ENCODE measurements around the gene ZCCHC4. TPM values are rescaled to one million over a fixed set of nuclear protein-coding genes. Genes with fewer than 3 reads are reported as not detected.

ZCCHC4 gene
- total RNA-seq, 1 experiment from 2014 or later = 12.3 TPM

DNA sequence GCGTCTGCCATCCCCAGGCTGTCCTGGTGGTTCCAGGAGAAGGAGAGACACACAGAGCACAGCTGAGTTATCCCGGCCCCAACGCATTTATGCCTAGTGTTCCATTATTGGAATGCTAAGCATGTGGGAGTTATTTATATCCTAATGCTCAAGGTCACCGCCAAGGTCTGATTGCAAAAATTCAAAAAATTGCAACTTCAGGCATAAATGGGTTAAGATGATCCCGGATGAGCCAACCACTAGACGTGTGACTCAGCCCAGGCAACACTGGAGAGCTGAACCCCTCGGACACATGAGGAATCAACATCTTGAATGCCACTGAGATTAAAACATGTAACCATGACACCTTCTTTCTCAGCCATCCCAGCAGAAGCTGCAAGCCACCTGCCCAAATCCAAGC, 3.8 kb upstream of the ZCCHC4 start:
- ChIA-PET CTCF (no interaction called here), RAD21 (ENCODE audit: low non-redundant PET in 1 of 2, low total read pairs in 2 of 2, uncharacterized antibody in 2 of 2, unreplicated experiment in 2 of 2) (no interaction called here), POLR2A (no interaction called here)
- Histone ChIP-seq H4K20me1 (ENCODE audit: insufficient read depth) (no peaks in the 10 kb centered on the region), H3K27ac (ENCODE audit: low read depth, low read length) (no peak overlapping the region), H3K27me3 (ENCODE audit: insufficient read depth, low read length) (no peaks in the 10 kb centered on the region), H3K9me2 (ENCODE audit: insufficient read depth) (no peaks in the 10 kb centered on the region), H3K4me2 (ENCODE audit: low read length) (no peak overlapping the region), H3K36me3 (ENCODE audit: control insufficient read depth in 1 of 2, insufficient read depth in 2 of 2, low read length in 2 of 2) (no peaks in the 10 kb centered on the region), H2AFZ (ENCODE audit: low read depth, low read length, poor library complexity, severe bottlenecking) (no peak overlapping the region), H3K79me2 (ENCODE audit: insufficient read depth, low read length) (peaks cover 10% of the 10 kb centered on the region), H3K4me3 (replicated peaks in 1 of 2; ENCODE audit: low read depth in 1 of 2, low read length in 2 of 2) (no peak overlapping the region), H3K9ac (ENCODE audit: low read length) (no peak overlapping the region), H3K9me3 (ENCODE audit: control insufficient read depth in 1 of 2, insufficient read depth in 1 of 2, low read depth in 1 of 2, low read length in 2 of 2) (no peaks in the 10 kb centered on the region), H3K4me1 (ENCODE audit: control insufficient read depth in 1 of 2, insufficient read depth in 2 of 2, low read length in 2 of 2) (peaks cover 7 to 11% of the 10 kb centered on the region in 2 experiments; a peak in 3 of 4 replicates)
- no TSS peak for BruUV-seq (replicated peaks)
- intact Hi-C loops (cut with micrococcal nuclease) = no loop called here
- TF ChIP-seq ELF1 (IDR thresholded peaks at IDR 0.05; ENCODE audit: borderline replicate concordance, low read depth) (no peak), SP1 (IDR thresholded peaks at IDR 0.05; ENCODE audit: low read depth) (no peak), TCF7L2 (IDR thresholded peaks at IDR 0.05; ENCODE audit: borderline replicate concordance, extremely low read depth, insufficient read depth, insufficient read length) (no peak)
- TF ChIP-seq, protein P1, sequence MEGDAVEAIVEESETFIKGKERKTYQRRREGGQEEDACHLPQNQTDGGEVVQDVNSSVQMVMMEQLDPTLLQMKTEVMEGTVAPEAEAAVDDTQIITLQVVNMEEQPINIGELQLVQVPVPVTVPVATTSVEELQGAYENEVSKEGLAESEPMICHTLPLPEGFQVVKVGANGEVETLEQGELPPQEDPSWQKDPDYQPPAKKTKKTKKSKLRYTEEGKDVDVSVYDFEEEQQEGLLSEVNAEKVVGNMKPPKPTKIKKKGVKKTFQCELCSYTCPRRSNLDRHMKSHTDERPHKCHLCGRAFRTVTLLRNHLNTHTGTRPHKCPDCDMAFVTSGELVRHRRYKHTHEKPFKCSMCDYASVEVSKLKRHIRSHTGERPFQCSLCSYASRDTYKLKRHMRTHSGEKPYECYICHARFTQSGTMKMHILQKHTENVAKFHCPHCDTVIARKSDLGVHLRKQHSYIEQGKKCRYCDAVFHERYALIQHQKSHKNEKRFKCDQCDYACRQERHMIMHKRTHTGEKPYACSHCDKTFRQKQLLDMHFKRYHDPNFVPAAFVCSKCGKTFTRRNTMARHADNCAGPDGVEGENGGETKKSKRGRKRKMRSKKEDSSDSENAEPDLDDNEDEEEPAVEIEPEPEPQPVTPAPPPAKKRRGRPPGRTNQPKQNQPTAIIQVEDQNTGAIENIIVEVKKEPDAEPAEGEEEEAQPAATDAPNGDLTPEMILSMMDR (IDR thresholded peaks at IDR 0.05 in 2 of 3, conservative IDR thresholded peaks at IDR 0.05 in 1 of 3; ENCODE audit: borderline replicate concordance in 1 of 3, insufficient read depth in 1 of 3, low read depth in 2 of 3, low read length in 2 of 3) = no peak
- ATAC-seq (no peak), DNase-seq (ENCODE audit: low read depth, low spot score) (no peak)

DNA sequence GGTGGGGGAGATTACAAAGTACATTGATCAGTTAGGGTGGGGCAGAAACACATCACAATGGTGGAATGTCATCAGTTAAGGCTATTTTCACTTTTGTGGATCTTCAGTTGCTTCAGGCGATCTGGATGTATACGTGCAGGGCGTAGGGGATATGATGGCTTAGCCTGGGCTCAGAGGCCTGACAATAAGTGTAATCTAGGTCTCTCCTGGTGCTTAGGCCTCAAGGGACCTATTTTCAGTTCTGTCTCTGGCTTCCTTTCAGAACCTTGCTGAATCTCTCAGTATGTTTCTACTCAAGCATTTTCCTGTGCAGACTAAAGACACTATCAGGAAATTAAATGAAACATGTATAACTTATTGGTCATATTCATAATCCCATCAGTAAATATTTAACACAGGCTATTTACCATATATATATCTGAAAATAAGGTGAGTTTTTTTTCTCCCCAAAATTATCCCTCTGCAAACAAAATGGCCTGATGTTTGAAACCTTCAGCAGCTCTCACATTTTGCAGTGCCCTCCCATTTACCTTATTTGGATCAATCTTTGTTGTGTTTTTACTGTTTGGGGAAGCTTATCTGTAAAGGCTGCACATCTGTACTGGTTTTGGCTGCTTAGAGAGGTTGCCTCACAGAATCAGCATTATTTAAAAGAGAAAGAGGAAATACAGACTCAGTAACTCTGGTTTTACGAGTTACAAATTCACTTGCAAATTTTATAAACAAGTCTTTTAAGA, 2.3 kb upstream of the ZCCHC4 start:
- POLR2A ChIA-PET = no interaction called here
- ATAC-seq (no peak), DNase-seq (ENCODE audit: low read depth, low spot score) (no peak)
- H3K4me2 ChIP-seq (ENCODE audit: low read length) = no peak overlapping the region
- CTCF ChIA-PET = no interaction called here
- H3K36me3 ChIP-seq (ENCODE audit: control insufficient read depth in 1 of 2, insufficient read depth in 2 of 2, low read length in 2 of 2) = no peaks in the 10 kb centered on the region; a peak in 1 of 4 replicates
- H4K20me1 ChIP-seq (ENCODE audit: insufficient read depth) = no peaks in the 10 kb centered on the region
- H3K79me2 ChIP-seq (ENCODE audit: insufficient read depth, low read length) = peaks cover 18% of the 10 kb centered on the region
- no TSS peak for BruUV-seq (replicated peaks)
- intact Hi-C loops (cut with micrococcal nuclease) = loop anchor here (5.0 kb wide), 1 partner anchor 148 kb away; the partner anchor contains the start of gene SEPSECS
- no peak for TF ChIP-seq EZH2 (IDR thresholded peaks at IDR 0.05)
- H2AFZ ChIP-seq (ENCODE audit: low read depth, low read length, poor library complexity, severe bottlenecking) = no peak overlapping the region
- H3K9ac ChIP-seq (ENCODE audit: low read length) = no peak overlapping the region
- no peak overlapping the region for H3K27ac ChIP-seq (ENCODE audit: low read depth, low read length)
- peaks cover 8 to 13% of the 10 kb centered on the region in 2 experiments; a peak in 3 of 4 replicates for H3K4me1 ChIP-seq (ENCODE audit: control insufficient read depth in 1 of 2, insufficient read depth in 2 of 2, low read length in 2 of 2)
- RAD21 ChIA-PET (ENCODE audit: low non-redundant PET in 1 of 2, low total read pairs in 2 of 2, uncharacterized antibody in 2 of 2, unreplicated experiment in 2 of 2) = no interaction called here
- no peaks in the 10 kb centered on the region for H3K9me2 ChIP-seq (ENCODE audit: insufficient read depth)
- H3K4me3 ChIP-seq (replicated peaks in 1 of 2; ENCODE audit: low read depth in 1 of 2, low read length in 2 of 2) = no peak overlapping the region
- no peaks in the 10 kb centered on the region for H3K27me3 ChIP-seq (ENCODE audit: insufficient read depth, low read length)
- H3K9me3 ChIP-seq (ENCODE audit: control insufficient read depth in 1 of 2, insufficient read depth in 1 of 2, low read depth in 1 of 2, low read length in 2 of 2) = no peaks in the 10 kb centered on the region
